Esophagus squamous epithelium (tissue), 5 donors: ENCODE data around the gene CENPQ. TPM values are rescaled to one million over a fixed set of nuclear protein-coding genes. Genes with fewer than 3 reads are reported as not detected.

ENCODE experiments used
- DNase-seq: peaks from one replicate; lab custom pipeline; 2025; lab: John Stamatoyannopoulos, UW
- H3K27ac ChIP-seq, 4 donors: fragments of 200-600 bp; sonication (generic); one replicate each; pipeline ENCODE4 v1.5.1; 2016 to 2019; ENCODE audit warnings: mild to moderate bottlenecking in 1 of 4
- H3K27me3 ChIP-seq, 4 donors: fragments of 200-600 bp; sonication (generic); 1 replicate in 3 of 4; 2 replicates in 1 of 4; pipeline versions ENCODE4 v1.5.1 to v1.6.0; 2017 to 2021; ENCODE audit warnings: antibody characterized with exemption in 1 of 4
- H3K36me3 ChIP-seq, 3 donors: fragments of 200-600 bp; sonication (generic); one replicate each; pipeline ENCODE4 v1.5.1; 2016 to 2019
- H3K4me1 ChIP-seq, 3 donors: fragments of 200-600 bp; sonication (generic); one replicate each; pipeline ENCODE4 v1.5.1; 2017 to 2019
- H3K4me3 ChIP-seq, 4 donors: fragments of 200-600 bp; sonication (generic); 1 replicate in 3 of 4; 2 replicates in 1 of 4; pipeline ENCODE4 v1.5.1; 2016 to 2019; ENCODE audit warnings: mild to moderate bottlenecking in 2 of 4, moderate library complexity in 1 of 4
- H3K9me3 ChIP-seq, 3 donors: fragments of 200-600 bp; sonication (generic); one replicate each; pipeline ENCODE4 v1.5.1; 2016 to 2019
- CTCF ChIP-seq, 6 experiments: fragments of 450-650 bp in 4 of 6; fragments of 200-600 bp in 2 of 6; sonication (generic) in 2 of 6; IDR thresholded peaks; one replicate each; pipeline ENCODE4 v1.5.1; 2016 to 2019; ENCODE audit warnings: antibody characterized with exemption in 6 of 6, mild to moderate bottlenecking in 4 of 6, moderate library complexity in 4 of 6
- POLR2A ChIP-seq, 4 donors: fragments of 450-650 bp; IDR thresholded peaks; one replicate each; pipeline ENCODE4 v1.6.1; 2017; ENCODE audit warnings: antibody characterized with exemption in 4 of 4, mild to moderate bottlenecking in 4 of 4, moderate library complexity in 3 of 4
- WGBS, 2 donors: methylation state at CpG; one replicate each; pipeline ENCODE4 v1.1.5; 2018; 5-methylcytosine and 5-hydroxymethylcytosine counted together
- intact Hi-C: fragments of 100-400 bp; cut with DNase I; formaldehyde crosslinking; loops from one replicate; pipeline ENCODE4 v1.15.0; 2022
- total RNA-seq, 4 donors: library from RNA; depleted of rRNA; stranded (reverse); fragments of >200 nt; gene quantifications; one replicate each; pipeline ENCODE4 v1.1.0, GENCODE V29; 2016
- donor health status: DM: yes; HTN: yes; CAD: no.

CENPQ gene
- total RNA-seq, 4 donors from 2014 or later: 4.9 to 6.1 (median 5.2) TPM

GRCh38 chr6:49527320-49527719, 64.2 kb downstream of the CENPQ start:
- WGBS, 2 donors: 21 to 50% methylated on average over 1 of the region's 1 CpG
- TF ChIP-seq POLR2A (IDR thresholded peaks at IDR 0.05): no peak
- no peak for TF ChIP-seq CTCF (IDR thresholded peaks at IDR 0.05)
- Histone ChIP-seq H3K27me3 (peaks cover 0 to 15% (median 1%) of the 10 kb centered on the region in 4 donors), H3K27ac (no peak overlapping the region), H3K4me1 (peaks cover 0 to 6% (median 3%) of the 10 kb centered on the region in 3 donors), H3K4me3 (no peak overlapping the region), H3K36me3 (no peaks in the 10 kb centered on the region), H3K9me3 (no peaks in the 10 kb centered on the region)
- no peak for DNase-seq
- intact Hi-C loops: no loop called here

GRCh38 chr6:49528571-49528970, 65.4 kb downstream of the CENPQ start:
- no peak for DNase-seq
- no peak overlapping the region for H3K4me3 ChIP-seq
- H3K27me3 ChIP-seq: peaks cover 0 to 15% (median under 1%) of the 10 kb centered on the region in 4 donors
- no peak overlapping the region for H3K27ac ChIP-seq
- H3K36me3 ChIP-seq: no peaks in the 10 kb centered on the region
- TF ChIP-seq POLR2A (IDR thresholded peaks at IDR 0.05) (no peak), CTCF (IDR thresholded peaks at IDR 0.05) (no peak)
- WGBS, 2 donors: 27 to 35% methylated on average over 3 of the region's 3 CpGs
- H3K9me3 ChIP-seq: no peaks in the 10 kb centered on the region
- intact Hi-C loops: no loop called here
- H3K4me1 ChIP-seq: peaks cover 0 to 6% (median 3%) of the 10 kb centered on the region in 3 donors

- no peaks in the 10 kb centered on the region for H3K36me3 ChIP-seq
- intact Hi-C loops: loop anchor here (5.0 kb wide), 1 partner anchor 77 kb away; no protein-coding TSS in a partner anchor
- no peak for TF ChIP-seq POLR2A (IDR thresholded peaks at IDR 0.05)
- no peak for TF ChIP-seq CTCF (IDR thresholded peaks at IDR 0.05)
- H3K27ac ChIP-seq: no peak overlapping the region
- no peak overlapping the region for H3K4me3 ChIP-seq
- H3K4me1 ChIP-seq: peaks cover 0 to 6% (median 3%) of the 10 kb centered on the region in 3 donors
- H3K9me3 ChIP-seq: no peaks in the 10 kb centered on the region
- peaks cover 0 to 15% (median 0%) of the 10 kb centered on the region in 4 donors for H3K27me3 ChIP-seq
- WGBS, 2 donors: 64 to 79% methylated on average over 2 of the region's 2 CpGs
- DNase-seq: no peak
Measured at GRCh38 chr6:49530141-49530776, 67.1 kb downstream of the CENPQ start.

GRCh38 chr6:49531774-49532569, 68.8 kb downstream of the CENPQ start:
- H3K4me3 ChIP-seq: peak overlapping the region in 1 of 4 donors; percentile 17
- 5% methylated on average over 3 of the region's 3 CpGs for WGBS, 2 donors
- intact Hi-C loops: loop anchor here (5.0 kb wide), 1 partner anchor 75 kb away; no protein-coding TSS in a partner anchor
- no peaks in the 10 kb centered on the region for H3K9me3 ChIP-seq
- H3K4me1 ChIP-seq: peaks cover 0 to 6% (median 3%) of the 10 kb centered on the region in 3 donors
- DNase-seq: no peak
- no peaks in the 10 kb centered on the region for H3K36me3 ChIP-seq
- TF ChIP-seq CTCF (IDR thresholded peaks at IDR 0.05): peak; percentile 40 to 91 (median 80)
- no peak for TF ChIP-seq POLR2A (IDR thresholded peaks at IDR 0.05)
- H3K27ac ChIP-seq: no peak overlapping the region
- H3K27me3 ChIP-seq: peaks cover 0 to 8% (median 0%) of the 10 kb centered on the region in 4 donors

- Histone ChIP-seq H3K4me3 (no peak overlapping the region), H3K27ac (no peak overlapping the region), H3K9me3 (no peaks in the 10 kb centered on the region), H3K4me1 (peaks cover 0 to 6% (median 0%) of the 10 kb centered on the region in 3 donors), H3K36me3 (no peaks in the 10 kb centered on the region), H3K27me3 (no peaks in the 10 kb centered on the region)
- 76 to 82% methylated on average over 5 of the region's 5 CpGs for WGBS, 2 donors
- no peak for DNase-seq
- TF ChIP-seq POLR2A (IDR thresholded peaks at IDR 0.05): no peak
- no peak for TF ChIP-seq CTCF (IDR thresholded peaks at IDR 0.05)
- intact Hi-C loops: no loop called here
Measured at GRCh38 chr6:49535795-49536194, 72.6 kb downstream of the CENPQ start.
